Fibroblast of skin of left quadriceps (primary cell): ENCODE measurements around the gene SYPL1.

Experiments used
- DNase-seq, 2 experiments: peaks; one replicate each; pipeline ENCODE4 v3.0.0-alpha.2; 2013; ENCODE audit warnings: low read depth in 2 of 2

Gene SYPL1

GRCh38 chr7:106122713-106123112 lies 10.6 kb upstream of the SYPL1 start:
- no peak for DNase-seq

- no peak for DNase-seq
Observed at GRCh38 chr7:106121189-106121810, 9.2 kb upstream of the SYPL1 start.

GRCh38 chr7:106120500-106120899 lies 8.4 kb upstream of the SYPL1 start:
- no peak for DNase-seq

- DNase-seq = no peak
Observed at GRCh38 chr7:106119719-106120118, 7.6 kb upstream of the SYPL1 start.

GRCh38 chr7:106117786-106118544 lies 5.9 kb upstream of the SYPL1 start:
- DNase-seq = no peak

GRCh38 chr7:106116161-106116704 lies 4.1 kb upstream of the SYPL1 start:
- no peak for DNase-seq

- DNase-seq = no peak
Observed at GRCh38 chr7:106114716-106115383, 2.7 kb upstream of the SYPL1 start.

GRCh38 chr7:106112972-106113421 lies 885 bp upstream of the SYPL1 start:
- DNase-seq = no peak

GRCh38 chr7:106111655-106112117 lies 426 bp downstream of the SYPL1 start:
- no peak for DNase-seq

GRCh38 chr7:106110885-106111654 lies 1.0 kb downstream of the SYPL1 start:
- DNase-seq = no peak

- DNase-seq = no peak
Observed at GRCh38 chr7:106110238-106110560, 1.9 kb downstream of the SYPL1 start.

GRCh38 chr7:106109521-106110237 lies 2.4 kb downstream of the SYPL1 start:
- no peak for DNase-seq

GRCh38 chr7:106108991-106109390 lies 3.1 kb downstream of the SYPL1 start:
- DNase-seq = no peak

GRCh38 chr7:106104721-106105260 lies 7.3 kb downstream of the SYPL1 start:
- DNase-seq = no peak

GRCh38 chr7:106102387-106102966 lies 9.6 kb downstream of the SYPL1 start:
- no peak for DNase-seq

GRCh38 chr7:106101726-106102125 lies 10.4 kb downstream of the SYPL1 start:
- DNase-seq = no peak

- no peak for DNase-seq
Observed at GRCh38 chr7:106100863-106101629, 11.1 kb downstream of the SYPL1 start.

GRCh38 chr7:106099539-106099938 lies 12.6 kb downstream of the SYPL1 start:
- no peak for DNase-seq

- no peak for DNase-seq
Observed at GRCh38 chr7:106098889-106099288, 13.2 kb downstream of the SYPL1 start.

- DNase-seq = no peak
Observed at GRCh38 chr7:106095634-106096033, 16.5 kb downstream of the SYPL1 start.
